ENCODE results near the gene AOC3. TPM values are rescaled to one million over a fixed set of nuclear protein-coding genes. Genes with fewer than 3 reads are reported as not detected.
"Not testable (repeated sequence)": the region's sequence is repeated elsewhere in the genome, so short reads cannot be mapped to it uniquely, and the experiment has no call there.

AOC3 gene
- total RNA-seq, 1 donor from 2014 or later, result 1.9 TPM

- Mint-ChIP-seq H3K27ac (no peak overlapping the region), H3K9me3 (no peaks in the 10 kb centered on the region), H3K36me3 (ENCODE audit: low read depth) (no peaks in the 10 kb centered on the region), H3K4me1 (ENCODE audit: low read depth) (no peaks in the 10 kb centered on the region), H3K4me3 (no peak overlapping the region), H3K27me3 (ENCODE audit: insufficient read depth) (peaks cover 13% of the 10 kb centered on the region)
- DNase-seq (ENCODE audit: low spot score), result no peak
- intact Hi-C loops (cut with micrococcal nuclease), result no loop called here
These were observed 28.1 kb downstream of the AOC3 start for GRCh38 chr17:42878924-42879595.

- no peak for DNase-seq (ENCODE audit: low spot score)
These were observed 28.6 kb downstream of the AOC3 start for GRCh38 chr17:42879596-42879985.

GRCh38 chr17:42880776-42881310 lies 29.8 kb downstream of the AOC3 start:
- no peak overlapping the region for H3K27ac Mint-ChIP-seq
- H3K36me3 Mint-ChIP-seq (ENCODE audit: low read depth), result no peaks in the 10 kb centered on the region

More at GRCh38 chr17:42879596-42879985, 28.6 kb downstream of the AOC3 start:
- H3K4me3 Mint-ChIP-seq, result no peak overlapping the region
- H3K9me3 Mint-ChIP-seq, result no peaks in the 10 kb centered on the region
- H3K27ac Mint-ChIP-seq, result no peak overlapping the region
- no peaks in the 10 kb centered on the region for H3K4me1 Mint-ChIP-seq (ENCODE audit: low read depth)
- intact Hi-C loops (cut with micrococcal nuclease), result no loop called here
- peaks cover 13% of the 10 kb centered on the region for H3K27me3 Mint-ChIP-seq (ENCODE audit: insufficient read depth)
- H3K36me3 Mint-ChIP-seq (ENCODE audit: low read depth), result no peaks in the 10 kb centered on the region

DNA sequence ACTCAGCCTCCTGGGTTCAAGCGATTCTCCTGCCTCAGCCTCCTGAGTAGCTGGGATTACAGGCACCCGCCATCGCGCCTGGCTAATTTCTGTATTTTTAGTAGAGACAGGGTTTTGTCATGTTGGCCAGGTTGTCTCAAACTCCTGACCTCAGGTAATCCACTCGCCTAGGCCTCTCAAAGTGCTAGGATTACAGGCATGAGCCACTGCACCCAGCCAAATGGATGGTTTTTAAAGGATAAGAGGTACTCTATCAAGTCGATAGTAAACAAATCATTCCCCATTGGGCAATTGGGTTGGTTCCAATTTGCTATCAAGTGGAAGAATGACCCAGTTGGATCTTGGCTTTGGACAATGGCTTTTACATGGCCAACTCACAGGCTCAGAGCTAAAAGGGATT lies 30.7 kb downstream of the AOC3 start:
- H3K4me1 Mint-ChIP-seq (ENCODE audit: low read depth); H3K4me3 Mint-ChIP-seq; H3K36me3 Mint-ChIP-seq (ENCODE audit: low read depth); H3K9me3 Mint-ChIP-seq; intact Hi-C loops (cut with micrococcal nuclease); DNase-seq (ENCODE audit: low spot score); H3K27ac Mint-ChIP-seq: not testable (repeated sequence)
- peaks cover 15% of the 10 kb centered on the region for H3K27me3 Mint-ChIP-seq (ENCODE audit: insufficient read depth)

More at GRCh38 chr17:42880776-42881310, 29.8 kb downstream of the AOC3 start:
- H3K4me3 Mint-ChIP-seq, result no peak overlapping the region
- H3K27me3 Mint-ChIP-seq (ENCODE audit: insufficient read depth), result peaks cover 16% of the 10 kb centered on the region
- H3K9me3 Mint-ChIP-seq, result no peaks in the 10 kb centered on the region
- no peaks in the 10 kb centered on the region for H3K4me1 Mint-ChIP-seq (ENCODE audit: low read depth)
- intact Hi-C loops (cut with micrococcal nuclease), result no loop called here
- DNase-seq (ENCODE audit: low spot score), result no peak

DNA sequence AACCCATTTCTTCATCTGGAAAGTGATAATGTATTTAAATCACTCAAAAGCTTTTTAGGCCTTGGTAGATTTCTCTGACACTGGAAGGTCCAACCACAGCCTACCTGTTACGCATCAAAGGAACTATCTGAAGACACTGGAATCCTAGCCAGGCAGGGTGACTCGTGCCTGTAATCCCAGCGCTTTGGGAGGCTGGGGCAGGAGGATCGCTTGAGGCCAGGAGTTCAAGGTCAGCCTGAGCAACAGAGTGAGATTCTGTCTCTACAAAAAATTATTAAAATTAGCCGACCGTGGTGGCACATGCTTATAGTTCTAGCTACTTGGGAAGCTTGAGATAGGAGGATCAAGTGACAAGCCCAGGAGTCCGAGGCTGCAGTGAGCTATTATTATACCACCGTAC lies 31.2 kb downstream of the AOC3 start:
- Mint-ChIP-seq H3K36me3 (ENCODE audit: low read depth) (no peaks in the 10 kb centered on the region), H3K4me3 (no peak overlapping the region), H3K27me3 (ENCODE audit: insufficient read depth) (peaks cover 14% of the 10 kb centered on the region), H3K4me1 (ENCODE audit: low read depth) (no peaks in the 10 kb centered on the region), H3K9me3 (no peaks in the 10 kb centered on the region), H3K27ac (no peak overlapping the region)
- no peak for DNase-seq (ENCODE audit: low spot score)
- intact Hi-C loops (cut with micrococcal nuclease), result no loop called here

- H3K4me1 Mint-ChIP-seq (ENCODE audit: low read depth), result no peaks in the 10 kb centered on the region
- H3K27me3 Mint-ChIP-seq (ENCODE audit: insufficient read depth), result peaks cover 14% of the 10 kb centered on the region
- no peak overlapping the region for H3K4me3 Mint-ChIP-seq
- H3K9me3 Mint-ChIP-seq, result no peaks in the 10 kb centered on the region
- no peak for DNase-seq (ENCODE audit: low spot score)
- intact Hi-C loops (cut with micrococcal nuclease), result no loop called here
- no peak overlapping the region for H3K27ac Mint-ChIP-seq
- H3K36me3 Mint-ChIP-seq (ENCODE audit: low read depth), result no peaks in the 10 kb centered on the region
These were observed 33.0 kb downstream of the AOC3 start for GRCh38 chr17:42883802-42884558.

- H3K4me1 Mint-ChIP-seq (ENCODE audit: low read depth); H3K36me3 Mint-ChIP-seq (ENCODE audit: low read depth); H3K4me3 Mint-ChIP-seq; intact Hi-C loops (cut with micrococcal nuclease); DNase-seq (ENCODE audit: low spot score); H3K27ac Mint-ChIP-seq; H3K9me3 Mint-ChIP-seq: not testable (repeated sequence)
- H3K27me3 Mint-ChIP-seq (ENCODE audit: insufficient read depth), result peaks cover 12% of the 10 kb centered on the region
These were observed 34.8 kb downstream of the AOC3 start for GRCh38 chr17:42885806-42886205.

DNA sequence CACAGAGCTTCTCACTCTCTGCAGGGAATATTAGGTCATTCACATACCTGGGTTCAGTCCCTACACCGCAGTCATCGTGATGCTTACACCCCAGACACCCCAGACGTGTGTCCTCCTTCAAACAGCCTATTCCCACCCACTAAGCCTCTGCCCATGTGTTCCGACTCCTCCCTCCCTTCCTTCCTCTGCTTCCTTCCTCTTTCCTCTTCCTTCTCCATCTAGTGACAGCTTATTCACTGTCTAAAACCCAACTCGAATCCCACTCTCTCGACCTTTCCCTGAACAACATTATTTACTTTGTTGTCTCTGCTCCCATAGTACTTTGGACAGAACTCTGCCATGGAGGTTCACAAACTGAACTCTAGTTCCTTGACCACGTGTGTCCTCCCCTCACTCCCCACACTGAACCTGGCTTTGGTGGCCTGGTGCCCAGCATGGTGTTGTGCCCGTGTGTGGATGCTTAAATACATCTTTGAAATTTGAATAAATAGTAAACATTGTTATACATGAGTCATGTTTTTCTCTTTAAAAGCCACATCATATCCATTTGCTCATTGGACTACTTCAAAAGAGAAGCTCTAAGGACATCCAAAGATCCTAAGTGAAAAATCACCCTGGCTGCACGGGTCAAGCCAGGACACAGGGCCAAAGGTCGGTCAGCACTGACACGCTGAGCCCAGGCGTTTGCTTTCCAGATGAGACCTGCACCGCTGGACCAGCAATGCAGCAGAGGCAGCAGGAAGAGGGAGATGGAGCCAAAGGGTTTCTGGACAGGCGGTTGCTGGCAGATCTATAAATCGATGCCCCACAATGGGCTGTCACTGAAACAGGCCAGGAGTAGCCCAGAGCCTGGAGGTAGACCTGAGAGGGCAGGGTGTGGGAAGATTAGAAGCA lies 35.5 kb downstream of the AOC3 start:
- H3K36me3 Mint-ChIP-seq (ENCODE audit: low read depth), result no peaks in the 10 kb centered on the region
- DNase-seq (ENCODE audit: low spot score), result no peak
- no peaks in the 10 kb centered on the region for H3K9me3 Mint-ChIP-seq
- intact Hi-C loops (cut with micrococcal nuclease), result no loop called here
- no peak overlapping the region for H3K4me3 Mint-ChIP-seq
- H3K27me3 Mint-ChIP-seq (ENCODE audit: insufficient read depth), result peaks cover 9% of the 10 kb centered on the region
- H3K4me1 Mint-ChIP-seq (ENCODE audit: low read depth), result no peaks in the 10 kb centered on the region
- no peak overlapping the region for H3K27ac Mint-ChIP-seq

DNA sequence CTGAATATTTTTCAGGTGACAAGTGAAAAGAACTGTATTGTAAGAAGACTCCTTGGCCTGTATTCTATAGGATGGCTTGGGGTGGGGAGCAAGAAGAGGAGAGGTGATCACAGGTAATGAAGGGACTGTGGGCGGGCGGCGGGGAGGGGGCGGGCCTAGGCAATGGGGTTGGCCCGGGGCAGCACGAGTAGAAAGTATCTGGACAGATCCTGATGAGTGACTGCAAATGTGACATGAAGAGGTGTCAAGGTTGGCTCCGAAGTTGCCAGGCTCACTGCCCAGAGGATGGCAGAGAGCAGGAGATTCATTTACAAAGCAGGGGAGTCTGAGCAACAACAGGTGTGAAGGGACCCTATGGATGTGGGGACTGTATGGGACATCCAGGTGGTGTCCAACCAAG lies 38.8 kb downstream of the AOC3 start:
- H3K4me1 Mint-ChIP-seq (ENCODE audit: low read depth), result no peaks in the 10 kb centered on the region
- H3K4me3 Mint-ChIP-seq, result no peak overlapping the region
- intact Hi-C loops (cut with micrococcal nuclease), result no loop called here
- peaks cover 22% of the 10 kb centered on the region for H3K27me3 Mint-ChIP-seq (ENCODE audit: insufficient read depth)
- no peaks in the 10 kb centered on the region for H3K36me3 Mint-ChIP-seq (ENCODE audit: low read depth)
- no peaks in the 10 kb centered on the region for H3K9me3 Mint-ChIP-seq
- no peak for DNase-seq (ENCODE audit: low spot score)
- no peak overlapping the region for H3K27ac Mint-ChIP-seq

GRCh38 chr17:42891539-42892152 lies 40.6 kb downstream of the AOC3 start:
- intact Hi-C loops (cut with micrococcal nuclease), result no loop called here
- DNase-seq (ENCODE audit: low spot score), result no peak
- no peak overlapping the region for H3K4me3 Mint-ChIP-seq
- no peaks in the 10 kb centered on the region for H3K9me3 Mint-ChIP-seq
- no peak overlapping the region for H3K27ac Mint-ChIP-seq
- no peaks in the 10 kb centered on the region for H3K36me3 Mint-ChIP-seq (ENCODE audit: low read depth)
- H3K27me3 Mint-ChIP-seq (ENCODE audit: insufficient read depth), result peaks cover 22% of the 10 kb centered on the region
- H3K4me1 Mint-ChIP-seq (ENCODE audit: low read depth), result no peaks in the 10 kb centered on the region

DNA sequence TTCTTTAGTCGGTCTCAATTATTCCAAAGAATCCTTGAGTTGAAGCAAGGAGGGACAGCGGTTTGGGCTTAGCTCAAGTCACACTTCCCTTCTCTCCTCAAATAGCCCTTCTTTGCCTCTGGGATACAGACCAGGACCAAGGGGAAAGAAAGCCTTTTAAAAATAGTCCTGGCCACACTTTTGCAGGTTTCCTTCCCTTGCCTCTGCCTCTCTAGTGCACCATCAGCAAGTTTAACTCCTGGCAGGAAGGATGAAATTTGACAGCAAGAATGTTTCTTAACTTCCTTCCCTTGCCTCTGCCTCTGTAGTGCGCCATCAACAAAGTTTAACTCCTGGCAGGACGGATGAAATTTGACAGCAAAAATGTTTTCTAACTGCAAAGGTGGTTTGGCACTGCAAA lies 42.4 kb downstream of the AOC3 start:
- H3K27ac Mint-ChIP-seq, result no peak overlapping the region
- intact Hi-C loops (cut with micrococcal nuclease), result no loop called here
- peaks cover 22% of the 10 kb centered on the region for H3K27me3 Mint-ChIP-seq (ENCODE audit: insufficient read depth)
- no peak for DNase-seq (ENCODE audit: low spot score)
- H3K9me3 Mint-ChIP-seq, result no peaks in the 10 kb centered on the region
- H3K4me3 Mint-ChIP-seq, result no peak overlapping the region
- H3K4me1 Mint-ChIP-seq (ENCODE audit: low read depth), result no peaks in the 10 kb centered on the region
- H3K36me3 Mint-ChIP-seq (ENCODE audit: low read depth), result no peaks in the 10 kb centered on the region

DNA sequence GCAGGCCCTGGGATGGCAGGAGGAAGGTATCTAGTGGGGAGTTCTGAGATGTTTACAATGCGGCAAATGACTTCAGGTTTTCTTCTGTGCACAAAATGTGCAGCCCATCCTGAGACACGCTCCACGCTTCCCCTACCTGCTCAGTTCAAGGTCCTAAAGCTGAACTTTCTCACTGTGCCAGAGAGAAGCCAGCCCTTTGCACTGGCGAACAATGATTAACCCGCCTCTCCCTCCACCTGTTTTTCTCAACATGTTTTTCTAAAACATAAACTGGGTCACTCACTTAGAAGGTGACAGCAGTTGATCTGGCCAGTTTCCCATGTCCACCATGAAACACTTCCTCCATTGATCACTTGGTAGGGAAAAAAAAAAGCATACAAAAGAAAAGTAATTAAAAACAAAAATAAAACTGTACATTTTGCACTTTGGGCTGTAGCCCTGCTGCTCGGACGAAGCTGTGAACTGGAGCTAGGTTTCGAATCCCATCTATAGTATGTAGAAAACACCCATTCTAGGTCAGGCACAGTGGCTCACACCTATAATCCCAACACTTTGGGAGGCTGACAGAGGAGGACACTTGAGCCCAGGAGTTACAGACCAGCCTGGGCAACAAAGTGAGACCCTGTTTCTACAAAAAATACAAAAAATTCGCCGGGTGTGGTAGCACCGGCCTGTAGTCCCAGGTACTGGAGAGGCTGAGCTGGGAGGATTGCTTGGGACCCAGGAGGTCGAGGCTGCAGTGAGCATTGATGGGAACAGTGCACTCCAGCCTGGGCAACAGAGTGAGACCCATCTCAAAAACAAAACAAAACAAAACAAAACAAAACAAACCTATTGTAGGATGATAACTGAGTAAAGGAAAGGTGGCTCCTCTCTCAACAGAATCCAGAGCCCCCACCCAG lies 43.5 kb downstream of the AOC3 start:
- Mint-ChIP-seq H3K27me3 (ENCODE audit: insufficient read depth) (peaks cover 22% of the 10 kb centered on the region), H3K9me3 (no peaks in the 10 kb centered on the region), H3K4me1 (ENCODE audit: low read depth) (no peaks in the 10 kb centered on the region), H3K4me3 (no peak overlapping the region), H3K27ac (no peak overlapping the region), H3K36me3 (ENCODE audit: low read depth) (no peaks in the 10 kb centered on the region)
- intact Hi-C loops (cut with micrococcal nuclease), result no loop called here
- DNase-seq (ENCODE audit: low spot score), result no peak
